Naive thymus-derived CD4-positive, alpha-beta T cell (primary cell): ENCODE measurements around the gene HES3. TPM values are rescaled to one million over a fixed set of nuclear protein-coding genes. Genes with fewer than 3 reads are reported as not detected.
"Not testable (repeated sequence)": the region's sequence is repeated elsewhere in the genome, so short reads cannot be mapped to it uniquely, and the experiment has no call there.

Experiments used
- ATAC-seq: fragments of 150-1000 bp; cut with Tn5 transposase; 2 replicates; pipeline ENCODE4 v1.10.0; 2021; ENCODE audit warnings: mild to moderate bottlenecking, moderate library complexity
- CTCF ChIA-PET: fragments of 350-600 bp; sonication (Branson Sonifier 250); formaldehyde crosslinking; loops from one replicate; lab custom pipeline; 2021; ENCODE audit warnings: antibody characterized with exemption; lab: Charles Lee
- POLR2A ChIA-PET: fragments of 350-600 bp; sonication (Branson Sonifier 250); formaldehyde crosslinking; loops from one replicate; lab custom pipeline; 2021; ENCODE audit warnings: antibody characterized with exemption, inconsistent platforms; lab: Charles Lee
- DNase-seq, 9 donors: peaks; one replicate each; pipeline versions ENCODE4 v3.0.0 to v3.0.0-alpha.2; 2020 to 2022; ENCODE audit warnings: mixed read lengths in 1 of 9
- H3K27ac ChIP-seq: one replicate; pipeline ENCODE4 v1.7.0; 2013; ENCODE audit warnings: mild to moderate bottlenecking, low read depth, low read length, moderate library complexity
- H3K27me3 ChIP-seq, 2 donors: one replicate each; pipeline ENCODE4 v1.7.0; 2013; ENCODE audit warnings: low read length in 2 of 2, mild to moderate bottlenecking in 2 of 2, moderate library complexity in 2 of 2; ENCODE audit not compliant: control insufficient read depth in 2 of 2, insufficient read depth in 2 of 2
- H3K36me3 ChIP-seq, 3 experiments: 1 replicate in 2 of 3; 2 replicates in 1 of 3; pipeline ENCODE4 v1.7.0; 2013; ENCODE audit warnings: low read length in 3 of 3, mild to moderate bottlenecking in 3 of 3, moderate library complexity in 1 of 3; ENCODE audit not compliant: insufficient read depth in 3 of 3, control insufficient read depth in 2 of 3
- H3K4me1 ChIP-seq, 2 donors: one replicate each; pipeline ENCODE4 v1.7.0; 2013; ENCODE audit warnings: low read length in 2 of 2, mild to moderate bottlenecking in 2 of 2, moderate library complexity in 1 of 2; ENCODE audit not compliant: control insufficient read depth in 2 of 2, insufficient read depth in 2 of 2
- H3K4me3 ChIP-seq: 2 replicates; pipeline ENCODE4 v1.7.0; 2013; ENCODE audit warnings: mild to moderate bottlenecking, low read length
- H3K9me3 ChIP-seq, 3 experiments: 1 replicate in 2 of 3; 2 replicates in 1 of 3; pipeline ENCODE4 v1.7.0; 2013; ENCODE audit warnings: low read length in 3 of 3; ENCODE audit not compliant: control insufficient read depth in 2 of 3
- H3K27ac Mint-ChIP-seq, 9 donors: one replicate each; pipeline ENCODE4 v1.8.0; 2020 to 2022; ENCODE audit warnings: mixed read lengths in 9 of 9, mild to moderate bottlenecking in 8 of 9, moderate library complexity in 5 of 9, inconsistent platforms in 2 of 9
- H3K27me3 Mint-ChIP-seq, 5 donors: one replicate each; pipeline ENCODE4 v1.8.0; 2021 to 2022; ENCODE audit warnings: mixed read lengths in 5 of 5, mild to moderate bottlenecking in 1 of 5
- H3K36me3 Mint-ChIP-seq, 5 donors: one replicate each; pipeline ENCODE4 v1.8.0; 2020 to 2022; ENCODE audit warnings: mixed read lengths in 5 of 5, mild to moderate bottlenecking in 3 of 5, inconsistent platforms in 1 of 5
- H3K4me1 Mint-ChIP-seq, 7 donors: one replicate each; pipeline ENCODE4 v1.8.0; 2020 to 2022; ENCODE audit warnings: mixed read lengths in 7 of 7, mild to moderate bottlenecking in 3 of 7, inconsistent platforms in 1 of 7
- H3K4me3 Mint-ChIP-seq, 10 donors: one replicate each; pipeline ENCODE4 v1.8.0; 2020 to 2022; ENCODE audit warnings: mild to moderate bottlenecking in 10 of 10, mixed read lengths in 10 of 10, moderate library complexity in 6 of 10, inconsistent platforms in 2 of 10
- H3K9me3 Mint-ChIP-seq, 11 donors: one replicate each; pipeline ENCODE4 v1.8.0; 2020 to 2022; ENCODE audit warnings: mixed read lengths in 11 of 11, mild to moderate bottlenecking in 4 of 11, inconsistent platforms in 1 of 11, moderate library complexity in 1 of 11
- intact Hi-C, 2 donors: fragments of 100-400 bp; cut with micrococcal nuclease; formaldehyde crosslinking; loops; one replicate each; pipeline ENCODE4 v1.15.1; 2023
- polyA plus RNA-seq, 2 donors: library from polyadenylated mRNA; unstranded; fragments of 300-500 nt; fragmentation: Illumina TruSeq; gene quantifications; one replicate each; pipeline ENCODE4 v1.2.3, GENCODE V29; 2021
- total RNA-seq, 6 experiments: library from RNA in 5 of 6; stranded (reverse) in 5 of 6; gene quantifications; 1 replicate in 5 of 6; 2 replicates in 1 of 6; pipeline ENCODE4 v1.2.3 and lab custom pipeline; 2021 to 2026

Gene HES3
- total and polyA plus RNA-seq, 7 experiments from 2014 or later = not detected

DNA sequence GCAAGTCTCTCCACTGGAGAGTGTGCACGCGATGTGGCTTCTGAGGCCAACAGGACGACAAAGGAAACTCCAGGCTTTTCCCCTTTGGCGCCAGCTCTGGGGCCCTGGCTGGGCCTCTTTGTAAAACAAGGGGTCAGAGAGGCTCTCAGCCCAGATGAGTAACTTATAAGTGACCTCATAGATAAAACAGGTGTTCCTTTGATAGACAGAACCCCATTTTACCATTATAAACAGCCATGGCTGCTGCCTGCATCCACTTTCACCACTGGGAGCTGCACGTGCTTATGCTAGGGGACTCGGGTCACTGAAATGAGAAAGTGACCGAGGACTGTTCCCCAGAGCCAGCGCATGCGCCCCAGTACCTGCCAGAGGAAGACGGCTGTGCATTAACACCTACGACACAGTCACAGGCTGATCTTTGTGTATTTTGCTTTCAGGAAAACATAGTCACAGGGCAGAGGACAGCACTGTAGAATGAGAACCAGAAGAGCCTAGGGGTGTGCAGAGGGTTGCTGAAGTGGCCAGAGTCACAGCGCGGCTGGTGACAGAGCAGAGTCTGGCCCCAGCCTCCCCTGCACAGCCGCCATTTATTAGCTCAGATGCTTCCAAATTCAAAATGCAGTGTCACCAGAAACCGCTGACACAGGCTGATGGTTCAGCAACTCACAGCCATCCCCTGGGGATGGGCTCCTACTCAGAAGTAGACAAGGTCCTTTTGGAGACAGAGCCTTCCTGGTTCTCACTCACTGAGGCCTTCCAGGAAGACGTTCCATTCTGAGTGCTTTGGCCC lies 25.4 kb upstream of the HES3 start:
- DNase-seq (no peak), ATAC-seq (no peak)
- Mint-ChIP-seq H3K4me3 (no peak overlapping the region), H3K27ac (no peak overlapping the region), H3K9me3 (peaks cover 0 to 2% (median 0%) of the 10 kb centered on the region in 11 donors), H3K36me3 (peaks cover 2 to 12% (median 4%) of the 10 kb centered on the region in 5 donors), H3K4me1 (peaks cover 0 to 2% (median 0%) of the 10 kb centered on the region in 7 donors), H3K27me3 (peaks cover 0 to 16% (median 4%) of the 10 kb centered on the region in 5 donors)
- POLR2A ChIA-PET = no interaction called here
- intact Hi-C loops = no loop called here
- Histone ChIP-seq H3K27me3 (no peaks in the 10 kb centered on the region), H3K4me3 (no peak overlapping the region), H3K27ac (no peak overlapping the region), H3K36me3 (peaks cover 0 to 13% (median 0%) of the 10 kb centered on the region in 3 experiments), H3K4me1 (no peaks in the 10 kb centered on the region), H3K9me3 (no peaks in the 10 kb centered on the region)
- CTCF ChIA-PET = no interaction called here

- H3K27ac Mint-ChIP-seq, H3K4me1 ChIP-seq, H3K4me3 ChIP-seq, H3K4me1 Mint-ChIP-seq, H3K9me3 ChIP-seq, DNase-seq, POLR2A ChIA-PET, CTCF ChIA-PET, H3K27ac ChIP-seq, ATAC-seq, H3K27me3 ChIP-seq, H3K9me3 Mint-ChIP-seq, intact Hi-C loops, H3K4me3 Mint-ChIP-seq: not testable (repeated sequence)
- H3K27me3 Mint-ChIP-seq = peaks cover 0 to 16% (median 4%) of the 10 kb centered on the region in 5 donors
- H3K36me3 Mint-ChIP-seq = peaks cover 5 to 23% (median 12%) of the 10 kb centered on the region in 5 donors
- peaks cover 0 to 24% (median 0%) of the 10 kb centered on the region in 3 experiments for H3K36me3 ChIP-seq
Measured at GRCh38 chr1:6219641-6220040, 24.3 kb upstream of the HES3 start.

DNA sequence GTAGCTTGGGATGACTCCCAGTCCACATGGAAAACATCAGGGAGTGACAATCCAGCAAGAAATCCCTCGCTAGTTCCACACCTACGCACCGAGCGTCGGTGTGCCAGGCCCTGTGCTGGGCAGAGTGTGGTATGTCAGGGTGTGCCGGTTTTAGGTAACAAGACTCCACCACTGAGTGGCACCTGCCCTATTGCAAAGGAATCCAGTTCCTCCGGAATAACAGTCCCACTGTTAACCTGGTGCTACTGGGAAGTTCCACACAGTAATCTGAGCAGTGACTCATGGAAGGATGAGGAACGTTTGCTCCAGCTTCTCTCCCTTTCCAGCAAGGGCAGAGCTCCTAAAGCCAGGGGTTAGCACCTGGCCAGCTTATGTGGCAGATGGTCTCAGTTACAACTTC lies 23.7 kb upstream of the HES3 start:
- no peaks in the 10 kb centered on the region for H3K9me3 ChIP-seq
- H3K4me1 ChIP-seq = no peaks in the 10 kb centered on the region

DNA sequence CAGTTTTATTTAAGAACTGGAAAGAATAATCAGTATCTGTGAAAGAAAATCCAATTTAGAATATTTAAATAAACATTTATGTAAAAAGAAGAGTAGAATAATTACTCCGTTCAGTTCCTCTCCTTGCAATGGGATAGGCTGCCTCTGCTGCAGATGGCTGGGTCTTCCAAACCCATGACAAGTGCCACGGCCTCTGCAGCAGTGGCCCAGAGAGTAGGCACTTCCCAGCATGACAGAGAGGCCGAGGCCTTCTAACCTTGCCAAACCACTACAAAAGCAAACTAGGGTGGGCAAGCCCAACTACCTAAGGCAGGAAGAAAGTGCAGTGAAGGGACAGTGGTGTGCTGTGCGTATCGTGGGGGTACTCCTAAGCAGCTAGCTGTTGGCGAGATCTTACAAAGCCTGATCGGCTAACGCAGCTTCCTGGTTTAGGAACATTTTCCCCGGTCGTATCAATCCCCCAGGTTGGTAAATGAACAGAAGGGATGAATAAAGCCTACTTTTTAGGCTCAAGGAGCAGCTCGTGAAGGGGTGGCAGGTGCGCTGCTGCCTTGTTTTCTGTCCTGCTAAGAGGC lies 22.7 kb upstream of the HES3 start:
- Mint-ChIP-seq H3K36me3 (peaks cover 9 to 37% (median 13%) of the 10 kb centered on the region in 5 donors), H3K4me1 (peaks cover 0 to 3% (median 0%) of the 10 kb centered on the region in 7 donors), H3K4me3 (no peak overlapping the region), H3K27me3 (peaks cover 0 to 6% (median 0%) of the 10 kb centered on the region in 5 donors), H3K27ac (no peak overlapping the region), H3K9me3 (no peaks in the 10 kb centered on the region)
- Histone ChIP-seq H3K4me3 (no peak overlapping the region), H3K36me3 (peaks cover 0 to 41% (median 0%) of the 10 kb centered on the region in 3 experiments), H3K4me1 (no peaks in the 10 kb centered on the region), H3K9me3 (no peaks in the 10 kb centered on the region), H3K27me3 (no peaks in the 10 kb centered on the region), H3K27ac (no peak overlapping the region)
- CTCF ChIA-PET = no interaction called here
- intact Hi-C loops = no loop called here
- no peak for ATAC-seq
- DNase-seq = no peak
- POLR2A ChIA-PET = no interaction called here

More for the DNA sequence above, 23.7 kb upstream of the HES3 start:
- peaks cover 0 to 30% (median 0%) of the 10 kb centered on the region in 3 experiments for H3K36me3 ChIP-seq
- H3K4me3 ChIP-seq = no peak overlapping the region
- H3K27me3 ChIP-seq = no peaks in the 10 kb centered on the region
- ATAC-seq (no peak), DNase-seq (no peak)
- peaks cover 0 to 2% (median 0%) of the 10 kb centered on the region in 7 donors for H3K4me1 Mint-ChIP-seq
- no peak overlapping the region for H3K27ac Mint-ChIP-seq
- no peak overlapping the region for H3K4me3 Mint-ChIP-seq
- ChIA-PET CTCF (no interaction called here), POLR2A (no interaction called here)
- H3K27ac ChIP-seq = no peak overlapping the region
- H3K9me3 Mint-ChIP-seq = peaks cover 0 to 2% (median 0%) of the 10 kb centered on the region in 11 donors
- peaks cover 0 to 11% (median 4%) of the 10 kb centered on the region in 5 donors for H3K27me3 Mint-ChIP-seq
- H3K36me3 Mint-ChIP-seq = peaks cover 6 to 27% (median 12%) of the 10 kb centered on the region in 5 donors
- intact Hi-C loops = no loop called here

GRCh38 chr1:6222636-6223035 lies 21.3 kb upstream of the HES3 start:
- CTCF ChIA-PET = no interaction called here
- no peak for ATAC-seq
- H3K36me3 Mint-ChIP-seq = peaks cover 11 to 45% (median 19%) of the 10 kb centered on the region in 5 donors

GRCh38 chr1:6223617-6224016 lies 20.4 kb upstream of the HES3 start:
- no peaks in the 10 kb centered on the region for H3K9me3 ChIP-seq
- ChIA-PET POLR2A (interaction anchor here (0.8 kb wide), 1 partner anchor 107 kb away, joined by 3 read pairs; no protein-coding TSS in a partner anchor), CTCF (no interaction called here)
- no peak overlapping the region for H3K27ac ChIP-seq
- no peaks in the 10 kb centered on the region for H3K27me3 Mint-ChIP-seq
- H3K4me3 ChIP-seq = no peak overlapping the region
- no peaks in the 10 kb centered on the region for H3K9me3 Mint-ChIP-seq
- H3K27ac Mint-ChIP-seq = no peak overlapping the region
- intact Hi-C loops = no loop called here
- H3K4me3 Mint-ChIP-seq = no peak overlapping the region
- no peak for ATAC-seq
- H3K36me3 ChIP-seq = peaks cover 0 to 60% (median 0%) of the 10 kb centered on the region in 3 experiments
- H3K4me1 Mint-ChIP-seq = peaks cover 0 to 4% (median 0%) of the 10 kb centered on the region in 7 donors
- peaks cover 11 to 45% (median 19%) of the 10 kb centered on the region in 5 donors for H3K36me3 Mint-ChIP-seq
- H3K4me1 ChIP-seq = no peaks in the 10 kb centered on the region
- H3K27me3 ChIP-seq = no peaks in the 10 kb centered on the region
- DNase-seq = no peak

More at GRCh38 chr1:6222636-6223035, 21.3 kb upstream of the HES3 start:
- no peak overlapping the region for H3K4me3 ChIP-seq
- no peak overlapping the region for H3K27ac Mint-ChIP-seq
- no peaks in the 10 kb centered on the region for H3K4me1 ChIP-seq
- H3K27me3 ChIP-seq = no peaks in the 10 kb centered on the region
- peaks cover 0 to 54% (median 0%) of the 10 kb centered on the region in 3 experiments for H3K36me3 ChIP-seq
- H3K27ac ChIP-seq = no peak overlapping the region
- POLR2A ChIA-PET = no interaction called here
- no peak for DNase-seq
- H3K9me3 ChIP-seq = no peaks in the 10 kb centered on the region
- no peak overlapping the region for H3K4me3 Mint-ChIP-seq
- intact Hi-C loops = no loop called here
- H3K27me3 Mint-ChIP-seq = peaks cover 0 to under 1% (median 0%) of the 10 kb centered on the region in 5 donors
- peaks cover 0 to 4% (median 0%) of the 10 kb centered on the region in 7 donors for H3K4me1 Mint-ChIP-seq
- H3K9me3 Mint-ChIP-seq = no peaks in the 10 kb centered on the region
